HCT116 (cell line): ENCODE data around the gene DCDC2C. TPM values are rescaled to one million over a fixed set of nuclear protein-coding genes. Genes with fewer than 3 reads are reported as not detected.
A peak's percentile ranks its signal among the peaks of the same experiment; 100 is the strongest.

Source experiments
- ATAC-seq: fragments of 200-7000 bp; cut with Tn5 transposase; 2 replicates; pipeline ENCODE4 v1.9.1; 2020; ENCODE audit warnings: mild to moderate bottlenecking, moderate library complexity
- BruUV-seq: library from RNA; stranded (reverse); fragments of 400-500 nt; replicated peaks from 2 replicates; lab custom pipeline; 2021; lab: Mats Ljungman, UMichigan
- CTCF ChIA-PET: fragments of 300-600 bp; sonication (Branson Sonifier 250); formaldehyde crosslinking; loops from one replicate; lab custom pipeline; 2021; ENCODE audit warnings: antibody characterized with exemption; lab: Charles Lee
- POLR2A ChIA-PET: fragments of 300-600, 350-600 bp; sonication (Branson Sonifier 250); formaldehyde crosslinking; loops from one replicate; lab custom pipeline; 2021; ENCODE audit warnings: antibody characterized with exemption; lab: Charles Lee
- RAD21 ChIA-PET, 2 experiments: fragments of 300-600 bp; sonication (Branson Sonifier 250); formaldehyde crosslinking; loops; one replicate each; lab custom pipeline; 2023; ENCODE audit warnings: low total read pairs in 2 of 2; ENCODE audit not compliant: uncharacterized antibody in 2 of 2, unreplicated experiment in 2 of 2, low non-redundant PET in 1 of 2; lab: Charles Lee
- DNase-seq: peaks from one replicate; pipeline ENCODE4 v3.0.0-alpha.2; 2010; ENCODE audit warnings: low read depth, low spot score
- H2AFZ ChIP-seq: fragments of 200-600 bp; shearing (Covaris generic), sonication (generic); 2 replicates; pipeline ENCODE4 v1.6.1; 2017; ENCODE audit warnings: low read depth, mixed run types, mixed read lengths, antibody characterized with exemption, low read length; ENCODE audit not compliant: poor library complexity, severe bottlenecking
- H3K27ac ChIP-seq: 2 replicates; pipeline ENCODE4 v1.5.1; 2012; ENCODE audit warnings: low read depth, low read length
- H3K27me3 ChIP-seq: fragments of 200-600 bp; sonication (generic); 2 replicates; pipeline ENCODE4 v1.6.1; 2016; ENCODE audit warnings: mixed run types, low read length, mixed read lengths; ENCODE audit not compliant: insufficient read depth
- H3K36me3 ChIP-seq, 2 experiments: fragments of 200-500 bp in 1 of 2; fragments of 200-600 bp in 1 of 2; sonication (Bioruptor generic) in 1 of 2; sonication (generic) in 1 of 2; 2 replicates each; pipeline versions ENCODE4 v1.5.1 to v1.6.1; 2014 to 2016; ENCODE audit warnings: low read length in 2 of 2, inconsistent platforms in 1 of 2, mixed read lengths in 1 of 2, mixed run types in 1 of 2; ENCODE audit not compliant: insufficient read depth in 2 of 2, control insufficient read depth in 1 of 2
- H3K4me1 ChIP-seq, 2 experiments: fragments of 200-600 bp in 1 of 2; sonication (generic) in 1 of 2; 2 replicates each; pipeline versions ENCODE4 v1.5.1 to v1.6.1; 2012 to 2017; ENCODE audit warnings: low read length in 2 of 2, inconsistent platforms in 1 of 2, mild to moderate bottlenecking in 1 of 2, mixed read lengths in 1 of 2, mixed run types in 1 of 2, moderate library complexity in 1 of 2; ENCODE audit not compliant: insufficient read depth in 2 of 2, control insufficient read depth in 1 of 2
- H3K4me2 ChIP-seq: fragments of 200-600 bp; sonication (generic); 2 replicates; pipeline ENCODE4 v1.6.1; 2017; ENCODE audit warnings: mixed run types, low read length, mixed read lengths
- H3K4me3 ChIP-seq, 2 experiments: fragments of 200-600 bp in 1 of 2; sonication (generic) in 1 of 2; replicated peaks in 1 of 2; 2 replicates each; pipeline ENCODE4 v1.5.1; 2011 to 2016; ENCODE audit warnings: low read length in 2 of 2, control low read depth in 1 of 2, low read depth in 1 of 2, mild to moderate bottlenecking in 1 of 2, mixed read lengths in 1 of 2, mixed run types in 1 of 2
- H3K79me2 ChIP-seq: fragments of 200-600 bp; sonication (generic); 2 replicates; pipeline ENCODE4 v1.6.1; 2017; ENCODE audit warnings: mild to moderate bottlenecking, mixed run types, low read length, moderate library complexity, mixed read lengths; ENCODE audit not compliant: insufficient read depth
- H3K9ac ChIP-seq: fragments of 200-600 bp; sonication (generic); 2 replicates; pipeline ENCODE4 v1.6.1; 2016; ENCODE audit warnings: low read length, mixed read lengths
- H3K9me2 ChIP-seq: fragments of 200-600 bp; sonication (generic), shearing (Covaris generic); 2 replicates; pipeline ENCODE4 v1.6.1; 2017; ENCODE audit warnings: mixed run types, mild to moderate bottlenecking, moderate library complexity; ENCODE audit not compliant: insufficient read depth
- H3K9me3 ChIP-seq, 2 experiments: fragments of 200-500 bp in 1 of 2; fragments of 200-600 bp in 1 of 2; sonication (Bioruptor generic) in 1 of 2; sonication (generic) in 1 of 2; 2 replicates each; pipeline ENCODE4 v1.6.1; 2014 to 2017; ENCODE audit warnings: low read length in 2 of 2, mixed read lengths in 2 of 2, inconsistent platforms in 1 of 2, low read depth in 1 of 2, mild to moderate bottlenecking in 1 of 2, mixed run types in 1 of 2, moderate library complexity in 1 of 2; ENCODE audit not compliant: control insufficient read depth in 1 of 2, insufficient read depth in 1 of 2
- H4K20me1 ChIP-seq: fragments of 200-600 bp; sonication (generic), shearing (Covaris generic); 2 replicates; pipeline ENCODE4 v1.6.1; 2017; ENCODE audit warnings: mixed run types, mild to moderate bottlenecking, moderate library complexity; ENCODE audit not compliant: insufficient read depth
- CBX3 ChIP-seq: IDR thresholded peaks from 2 replicates; pipeline ENCODE4 v1.6.1; 2012; ENCODE audit warnings: low read depth
- ELF1 ChIP-seq: IDR thresholded peaks from 2 replicates; pipeline ENCODE4 v1.6.1; 2012; ENCODE audit warnings: low read depth, borderline replicate concordance
- EZH2phosphoT487 ChIP-seq: fragments of 200-600 bp; IDR thresholded peaks from 2 replicates; pipeline ENCODE4 v1.6.1; 2018; ENCODE audit warnings: antibody characterized with exemption, borderline replicate concordance
- JUND ChIP-seq: IDR thresholded peaks from 2 replicates; pipeline ENCODE4 v1.6.1; 2012
- MAX ChIP-seq: IDR thresholded peaks from 2 replicates; pipeline ENCODE4 v1.6.1; 2012
- POLR2A ChIP-seq: IDR thresholded peaks from 2 replicates; pipeline ENCODE4 v1.7.0; 2011; ENCODE audit warnings: borderline replicate concordance; ENCODE audit not compliant: insufficient read depth, insufficient read length; ENCODE audit errors: extremely low read depth
- YY1 ChIP-seq: IDR thresholded peaks from 2 replicates; pipeline ENCODE4 v1.6.1; 2011; ENCODE audit warnings: low read length, low read depth, moderate library complexity, mild to moderate bottlenecking; ENCODE audit not compliant: insufficient replicate concordance; ENCODE audit errors: extremely low read depth
- intact Hi-C: fragments of 100-400 bp; cut with micrococcal nuclease; formaldehyde crosslinking; loops from 2 replicates; pipeline ENCODE4 v1.10.0; 2022
- total RNA-seq: library from RNA; stranded (reverse); gene quantifications from one replicate; pipeline ENCODE4 v1.2.1, GENCODE V29; 2021; ENCODE audit not compliant: unreplicated experiment
- TF ChIP-seq, protein P1 (sequence below), 3 experiments: fragments of 200-600 bp in 1 of 3; sonication (generic) in 1 of 3; IDR thresholded peaks in 2 of 3; conservative IDR thresholded peaks in 1 of 3; 2 replicates each; pipeline ENCODE4 v1.5.1; 2012 to 2017; ENCODE audit warnings: low read depth in 2 of 3, low read length in 2 of 3, antibody characterized with exemption in 1 of 3, borderline replicate concordance in 1 of 3, control low read depth in 1 of 3, mild to moderate bottlenecking in 1 of 3, mixed read lengths in 1 of 3, mixed run types in 1 of 3, moderate library complexity in 1 of 3; ENCODE audit not compliant: insufficient read depth in 1 of 3
- TF ChIP-seq, protein P2 (sequence below): IDR thresholded peaks from 2 replicates; pipeline ENCODE4 v1.6.1; 2012
- TF ChIP-seq, protein P3 (sequence below): IDR thresholded peaks from 2 replicates; pipeline ENCODE4 v1.6.1; 2012; ENCODE audit warnings: low read depth
- TF ChIP-seq, protein P4 (sequence below): IDR thresholded peaks from 2 replicates; pipeline ENCODE4 v1.6.1; 2011; ENCODE audit warnings: mild to moderate bottlenecking, low read length, moderate library complexity; ENCODE audit not compliant: insufficient replicate concordance; ENCODE audit errors: extremely low read depth

Gene DCDC2C
- total RNA-seq, 1 experiment from 2014 or later: not detected

GRCh38 chr2:3738454-3738853 lies 35.1 kb downstream of the DCDC2C start (continued):
- TF ChIP-seq ELF1 (no peak), EZH2phosphoT487 (no peak)
- TF ChIP-seq, protein P1, sequence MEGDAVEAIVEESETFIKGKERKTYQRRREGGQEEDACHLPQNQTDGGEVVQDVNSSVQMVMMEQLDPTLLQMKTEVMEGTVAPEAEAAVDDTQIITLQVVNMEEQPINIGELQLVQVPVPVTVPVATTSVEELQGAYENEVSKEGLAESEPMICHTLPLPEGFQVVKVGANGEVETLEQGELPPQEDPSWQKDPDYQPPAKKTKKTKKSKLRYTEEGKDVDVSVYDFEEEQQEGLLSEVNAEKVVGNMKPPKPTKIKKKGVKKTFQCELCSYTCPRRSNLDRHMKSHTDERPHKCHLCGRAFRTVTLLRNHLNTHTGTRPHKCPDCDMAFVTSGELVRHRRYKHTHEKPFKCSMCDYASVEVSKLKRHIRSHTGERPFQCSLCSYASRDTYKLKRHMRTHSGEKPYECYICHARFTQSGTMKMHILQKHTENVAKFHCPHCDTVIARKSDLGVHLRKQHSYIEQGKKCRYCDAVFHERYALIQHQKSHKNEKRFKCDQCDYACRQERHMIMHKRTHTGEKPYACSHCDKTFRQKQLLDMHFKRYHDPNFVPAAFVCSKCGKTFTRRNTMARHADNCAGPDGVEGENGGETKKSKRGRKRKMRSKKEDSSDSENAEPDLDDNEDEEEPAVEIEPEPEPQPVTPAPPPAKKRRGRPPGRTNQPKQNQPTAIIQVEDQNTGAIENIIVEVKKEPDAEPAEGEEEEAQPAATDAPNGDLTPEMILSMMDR (IDR thresholded peaks at IDR 0.05 in 2 of 3, conservative IDR thresholded peaks at IDR 0.05 in 1 of 3; ENCODE audit: borderline replicate concordance in 1 of 3, insufficient read depth in 1 of 3, low read depth in 2 of 3, low read length in 2 of 3): peak; percentile 42 to 62 (median 57); a peak in 4 of 6 replicates

DNA sequence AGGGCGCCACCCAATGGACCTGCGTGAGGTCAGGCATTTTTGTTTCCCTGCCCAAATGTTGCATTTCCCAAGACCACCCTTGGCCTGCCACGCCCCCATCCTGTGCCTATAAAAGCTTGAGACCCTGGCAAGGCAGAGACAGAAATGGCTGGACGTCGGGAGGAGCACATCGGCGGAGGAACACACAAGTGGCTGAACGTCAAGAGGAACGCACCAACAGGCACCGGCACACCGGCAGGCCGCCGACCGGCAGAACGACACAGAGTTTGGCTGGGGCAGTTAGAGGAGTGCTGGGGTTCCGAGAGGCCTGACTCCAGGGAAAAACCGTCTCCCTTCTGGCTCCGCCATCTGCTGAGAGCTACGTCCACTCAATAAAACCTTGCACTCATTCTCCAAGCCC lies 35.9 kb downstream of the DCDC2C start:
- RAD21 ChIA-PET: no interaction called here
- intact Hi-C loops: loop anchor here (2.0 kb wide), 3 partner anchors 41 to 87 kb away; no protein-coding TSS in a partner anchor
- CTCF ChIA-PET: interaction anchor here (1.3 to 2.4 kb wide), 2 partner anchors 41 to 68 kb away, joined by 12 to 18 read pairs; no protein-coding TSS in a partner anchor

More for the DNA sequence above, 35.9 kb downstream of the DCDC2C start:
- H3K4me3 ChIP-seq: no peak overlapping the region
- TF ChIP-seq MAX: no peak
- no peak for TF ChIP-seq CBX3
- TF ChIP-seq, protein P2, sequence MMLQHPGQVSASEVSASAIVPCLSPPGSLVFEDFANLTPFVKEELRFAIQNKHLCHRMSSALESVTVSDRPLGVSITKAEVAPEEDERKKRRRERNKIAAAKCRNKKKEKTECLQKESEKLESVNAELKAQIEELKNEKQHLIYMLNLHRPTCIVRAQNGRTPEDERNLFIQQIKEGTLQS: no peak
- TF ChIP-seq, protein P1 (IDR thresholded peaks at IDR 0.05 in 2 of 3, conservative IDR thresholded peaks at IDR 0.05 in 1 of 3; ENCODE audit: borderline replicate concordance in 1 of 3, insufficient read depth in 1 of 3, low read depth in 2 of 3, low read length in 2 of 3): no peak
- no peak for TF ChIP-seq JUND
- TF ChIP-seq ELF1: no peak
- TF ChIP-seq, protein P3, sequence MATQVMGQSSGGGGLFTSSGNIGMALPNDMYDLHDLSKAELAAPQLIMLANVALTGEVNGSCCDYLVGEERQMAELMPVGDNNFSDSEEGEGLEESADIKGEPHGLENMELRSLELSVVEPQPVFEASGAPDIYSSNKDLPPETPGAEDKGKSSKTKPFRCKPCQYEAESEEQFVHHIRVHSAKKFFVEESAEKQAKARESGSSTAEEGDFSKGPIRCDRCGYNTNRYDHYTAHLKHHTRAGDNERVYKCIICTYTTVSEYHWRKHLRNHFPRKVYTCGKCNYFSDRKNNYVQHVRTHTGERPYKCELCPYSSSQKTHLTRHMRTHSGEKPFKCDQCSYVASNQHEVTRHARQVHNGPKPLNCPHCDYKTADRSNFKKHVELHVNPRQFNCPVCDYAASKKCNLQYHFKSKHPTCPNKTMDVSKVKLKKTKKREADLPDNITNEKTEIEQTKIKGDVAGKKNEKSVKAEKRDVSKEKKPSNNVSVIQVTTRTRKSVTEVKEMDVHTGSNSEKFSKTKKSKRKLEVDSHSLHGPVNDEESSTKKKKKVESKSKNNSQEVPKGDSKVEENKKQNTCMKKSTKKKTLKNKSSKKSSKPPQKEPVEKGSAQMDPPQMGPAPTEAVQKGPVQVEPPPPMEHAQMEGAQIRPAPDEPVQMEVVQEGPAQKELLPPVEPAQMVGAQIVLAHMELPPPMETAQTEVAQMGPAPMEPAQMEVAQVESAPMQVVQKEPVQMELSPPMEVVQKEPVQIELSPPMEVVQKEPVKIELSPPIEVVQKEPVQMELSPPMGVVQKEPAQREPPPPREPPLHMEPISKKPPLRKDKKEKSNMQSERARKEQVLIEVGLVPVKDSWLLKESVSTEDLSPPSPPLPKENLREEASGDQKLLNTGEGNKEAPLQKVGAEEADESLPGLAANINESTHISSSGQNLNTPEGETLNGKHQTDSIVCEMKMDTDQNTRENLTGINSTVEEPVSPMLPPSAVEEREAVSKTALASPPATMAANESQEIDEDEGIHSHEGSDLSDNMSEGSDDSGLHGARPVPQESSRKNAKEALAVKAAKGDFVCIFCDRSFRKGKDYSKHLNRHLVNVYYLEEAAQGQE: no peak
- no peak for TF ChIP-seq POLR2A
- TF ChIP-seq, protein P4, sequence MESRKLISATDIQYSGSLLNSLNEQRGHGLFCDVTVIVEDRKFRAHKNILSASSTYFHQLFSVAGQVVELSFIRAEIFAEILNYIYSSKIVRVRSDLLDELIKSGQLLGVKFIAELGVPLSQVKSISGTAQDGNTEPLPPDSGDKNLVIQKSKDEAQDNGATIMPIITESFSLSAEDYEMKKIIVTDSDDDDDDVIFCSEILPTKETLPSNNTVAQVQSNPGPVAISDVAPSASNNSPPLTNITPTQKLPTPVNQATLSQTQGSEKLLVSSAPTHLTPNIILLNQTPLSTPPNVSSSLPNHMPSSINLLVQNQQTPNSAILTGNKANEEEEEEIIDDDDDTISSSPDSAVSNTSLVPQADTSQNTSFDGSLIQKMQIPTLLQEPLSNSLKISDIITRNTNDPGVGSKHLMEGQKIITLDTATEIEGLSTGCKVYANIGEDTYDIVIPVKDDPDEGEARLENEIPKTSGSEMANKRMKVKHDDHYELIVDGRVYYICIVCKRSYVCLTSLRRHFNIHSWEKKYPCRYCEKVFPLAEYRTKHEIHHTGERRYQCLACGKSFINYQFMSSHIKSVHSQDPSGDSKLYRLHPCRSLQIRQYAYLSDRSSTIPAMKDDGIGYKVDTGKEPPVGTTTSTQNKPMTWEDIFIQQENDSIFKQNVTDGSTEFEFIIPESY: no peak
- no peak for TF ChIP-seq YY1
- no peak for TF ChIP-seq EZH2phosphoT487
- H3K4me1 ChIP-seq: no peaks in the 10 kb centered on the region
- H3K9me2 ChIP-seq: no peaks in the 10 kb centered on the region
- DNase-seq (no peak), ATAC-seq (no peak)
- H3K27me3 ChIP-seq: peaks cover 30% of the 10 kb centered on the region
- POLR2A ChIA-PET: no interaction called here
- no peak overlapping the region for H3K4me2 ChIP-seq
- no peaks in the 10 kb centered on the region for H3K79me2 ChIP-seq
- no peaks in the 10 kb centered on the region for H4K20me1 ChIP-seq
- H3K27ac ChIP-seq: no peak overlapping the region
- no peaks in the 10 kb centered on the region for H3K36me3 ChIP-seq
- no peak overlapping the region for H3K9ac ChIP-seq
- BruUV-seq: no TSS peak
- H2AFZ ChIP-seq: no peak overlapping the region
- H3K9me3 ChIP-seq: no peaks in the 10 kb centered on the region
